ENCODE measurements around the gene KSR1.

DNA sequence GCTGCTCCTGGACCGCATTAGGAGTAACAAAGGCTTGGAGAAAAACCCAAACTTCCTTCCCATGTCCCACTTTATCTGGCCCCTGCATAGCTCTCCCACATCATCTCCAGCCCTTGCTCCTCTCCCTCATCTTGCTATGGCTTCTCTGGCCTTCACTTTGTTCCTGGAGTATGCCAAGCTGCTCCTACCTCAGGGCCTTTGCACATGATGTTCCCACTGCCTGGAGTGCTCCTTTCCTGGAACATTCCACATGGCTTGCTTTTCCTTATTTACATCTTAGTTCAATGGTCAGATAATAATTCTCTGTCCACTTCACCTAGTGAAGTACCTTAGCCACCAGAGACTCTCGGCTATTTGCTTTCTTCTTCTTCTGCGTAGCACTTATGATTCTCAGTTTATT is 4.3 kb upstream of the KSR1 start:
- TF ChIP-seq, protein P1, sequence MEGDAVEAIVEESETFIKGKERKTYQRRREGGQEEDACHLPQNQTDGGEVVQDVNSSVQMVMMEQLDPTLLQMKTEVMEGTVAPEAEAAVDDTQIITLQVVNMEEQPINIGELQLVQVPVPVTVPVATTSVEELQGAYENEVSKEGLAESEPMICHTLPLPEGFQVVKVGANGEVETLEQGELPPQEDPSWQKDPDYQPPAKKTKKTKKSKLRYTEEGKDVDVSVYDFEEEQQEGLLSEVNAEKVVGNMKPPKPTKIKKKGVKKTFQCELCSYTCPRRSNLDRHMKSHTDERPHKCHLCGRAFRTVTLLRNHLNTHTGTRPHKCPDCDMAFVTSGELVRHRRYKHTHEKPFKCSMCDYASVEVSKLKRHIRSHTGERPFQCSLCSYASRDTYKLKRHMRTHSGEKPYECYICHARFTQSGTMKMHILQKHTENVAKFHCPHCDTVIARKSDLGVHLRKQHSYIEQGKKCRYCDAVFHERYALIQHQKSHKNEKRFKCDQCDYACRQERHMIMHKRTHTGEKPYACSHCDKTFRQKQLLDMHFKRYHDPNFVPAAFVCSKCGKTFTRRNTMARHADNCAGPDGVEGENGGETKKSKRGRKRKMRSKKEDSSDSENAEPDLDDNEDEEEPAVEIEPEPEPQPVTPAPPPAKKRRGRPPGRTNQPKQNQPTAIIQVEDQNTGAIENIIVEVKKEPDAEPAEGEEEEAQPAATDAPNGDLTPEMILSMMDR (conservative IDR thresholded peaks at IDR 0.05): no peak
- TF ChIP-seq EZH2 (IDR thresholded peaks at IDR 0.05; ENCODE audit: low read depth): no peak
